Stimulated activated CD4-positive, alpha-beta T cell treated with anti-CD3 and anti-CD28 coated beads, Interleukin-2, amount 100 ng/mL, for 4 hours (primary cell): ENCODE data around the gene ZNF595.
"Not testable (repeated sequence)": the region's sequence is repeated elsewhere in the genome, so short reads cannot be mapped to it uniquely, and the experiment has no call there.

Experiments used
- DNase-seq: peaks from one replicate; pipeline ENCODE4 v3.0.0-alpha.2; 2020; ENCODE audit warnings: low read depth

The ZNF595 gene

GRCh38 chr4:86559-87324 lies 33.6 kb downstream of the ZNF595 start:
- DNase-seq, result not testable (repeated sequence)

- DNase-seq, result no peak
These were observed 45.3 kb downstream of the ZNF595 start for GRCh38 chr4:98386-98785.

- DNase-seq, result no peak
These were observed 46.7 kb downstream of the ZNF595 start for GRCh38 chr4:99863-100262.

GRCh38 chr4:107083-107443 lies 53.9 kb downstream of the ZNF595 start:
- DNase-seq, result no peak

- no peak for DNase-seq
These were observed 54.6 kb downstream of the ZNF595 start for GRCh38 chr4:107444-108429.

- DNase-seq, result no peak
These were observed 59.6 kb downstream of the ZNF595 start for GRCh38 chr4:112771-113170.

- no peak for DNase-seq
These were observed 60.6 kb downstream of the ZNF595 start for GRCh38 chr4:113732-114131.

- DNase-seq, result no peak
These were observed 61.0 kb downstream of the ZNF595 start for GRCh38 chr4:114149-114548.

GRCh38 chr4:116499-116898 lies 63.4 kb downstream of the ZNF595 start:
- DNase-seq, result no peak

- DNase-seq, result no peak
These were observed 67.5 kb downstream of the ZNF595 start for GRCh38 chr4:120616-121015.

- no peak for DNase-seq
These were observed 68.4 kb downstream of the ZNF595 start for GRCh38 chr4:121408-122084.

DNA sequence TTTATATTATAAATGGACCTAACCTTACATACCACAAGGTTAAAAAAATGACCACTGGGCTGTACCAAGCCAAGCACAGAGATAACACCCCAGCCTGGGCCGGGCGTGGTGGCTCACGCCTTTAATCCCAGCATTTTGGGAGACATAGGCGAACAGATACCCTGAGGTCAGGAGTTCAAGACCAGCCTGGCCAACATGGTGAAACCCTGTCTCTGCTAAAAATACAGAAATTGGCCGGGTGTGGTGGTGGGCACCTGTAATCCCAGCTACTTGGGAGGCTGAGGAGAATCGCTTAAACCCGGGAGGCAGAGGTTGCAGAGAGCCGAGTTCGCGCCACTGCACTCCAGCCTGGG lies 70.8 kb downstream of the ZNF595 start:
- DNase-seq, result not testable (repeated sequence)

- peak; percentile 85 for DNase-seq
These were observed 71.4 kb downstream of the ZNF595 start, which contains the start of gene ZNF718 for GRCh38 chr4:124275-125081. TSS of gene ZNF718 (plus strand) at chr4:124501. CDS start at chr4:124671, 170 bp downstream.

GRCh38 chr4:125091-125771 lies 72.1 kb downstream of the ZNF595 start:
- peak; percentile 11 for DNase-seq

DNA sequence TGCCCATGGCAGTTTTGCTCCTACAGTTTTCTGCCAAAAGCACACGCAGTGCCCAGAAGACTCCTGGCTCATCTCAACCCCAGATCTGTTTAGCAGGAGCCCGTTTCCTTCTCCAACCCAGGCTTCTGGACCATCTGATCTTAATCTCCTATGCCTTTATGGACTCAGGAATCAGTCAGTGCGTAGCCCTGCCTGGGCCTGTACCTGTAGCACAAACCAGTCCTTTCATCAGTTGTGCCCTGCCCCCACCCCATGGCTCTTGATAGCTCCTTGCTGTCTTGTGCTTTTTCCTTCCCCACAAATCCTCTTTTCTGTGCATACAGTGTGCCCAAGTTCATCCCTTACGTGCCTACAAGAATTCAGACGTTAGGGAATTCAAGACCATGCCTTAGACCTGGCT lies 72.7 kb downstream of the ZNF595 start:
- no peak for DNase-seq

GRCh38 chr4:132483-132882 lies 79.4 kb downstream of the ZNF595 start:
- no peak for DNase-seq
